GM19397 (cell line): ENCODE measurements around the gene OCRL.

ENCODE experiments used
- ATAC-seq: cut with Tn5 transposase; IDR thresholded peaks from one replicate; pipeline ENCODE4 v1.9.1; 2021; ENCODE audit warnings: mild to moderate bottlenecking, moderate library complexity; ENCODE audit not compliant: unreplicated experiment

OCRL gene

DNA sequence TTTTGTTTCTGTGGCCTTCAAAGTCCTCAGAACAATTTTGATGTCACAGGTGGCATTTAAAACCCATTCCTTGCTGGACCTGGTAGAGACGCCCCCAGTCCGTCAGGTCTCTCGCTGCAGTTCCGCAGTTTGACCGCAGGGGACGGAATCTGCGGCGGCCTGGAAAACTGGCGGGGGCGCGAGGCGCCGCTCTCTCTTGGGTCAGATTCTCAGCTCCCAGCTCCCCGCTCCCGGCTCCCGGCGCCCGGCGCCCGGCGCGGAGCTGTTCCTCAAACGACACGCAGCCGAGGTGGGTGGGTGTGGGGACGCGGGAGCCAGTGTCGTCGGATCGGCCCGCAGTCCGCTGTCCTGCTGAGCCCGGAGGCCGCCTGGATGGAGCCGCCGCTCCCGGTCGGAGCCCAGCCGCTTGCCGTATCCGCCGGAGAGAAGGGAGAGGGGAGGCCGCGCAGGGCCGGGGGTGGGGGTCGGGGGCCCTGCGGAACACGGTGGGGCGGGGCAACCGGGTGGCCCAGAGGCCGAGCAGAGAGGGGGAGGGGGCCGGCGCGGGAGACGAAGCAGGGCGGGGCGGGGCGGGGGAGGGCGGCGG, at the start of gene OCRL:
Gene OCRL, plus strand, starts transcription at position 192 of the 586 bp plus-strand sequence. Its CDS starts 181 bp downstream, at position 373.
- ATAC-seq: peak; percentile 99

GRCh38 chrX:129490330-129490729, 49.7 kb upstream of the OCRL start:
- no peak for ATAC-seq

GRCh38 chrX:129493643-129494042, 46.4 kb upstream of the OCRL start:
- no peak for ATAC-seq

GRCh38 chrX:129494887-129495286, 45.2 kb upstream of the OCRL start:
- no peak for ATAC-seq

GRCh38 chrX:129495900-129496299, 44.2 kb upstream of the OCRL start:
- no peak for ATAC-seq

- ATAC-seq: no peak
Observed at GRCh38 chrX:129496625-129497024, 43.4 kb upstream of the OCRL start.

DNA sequence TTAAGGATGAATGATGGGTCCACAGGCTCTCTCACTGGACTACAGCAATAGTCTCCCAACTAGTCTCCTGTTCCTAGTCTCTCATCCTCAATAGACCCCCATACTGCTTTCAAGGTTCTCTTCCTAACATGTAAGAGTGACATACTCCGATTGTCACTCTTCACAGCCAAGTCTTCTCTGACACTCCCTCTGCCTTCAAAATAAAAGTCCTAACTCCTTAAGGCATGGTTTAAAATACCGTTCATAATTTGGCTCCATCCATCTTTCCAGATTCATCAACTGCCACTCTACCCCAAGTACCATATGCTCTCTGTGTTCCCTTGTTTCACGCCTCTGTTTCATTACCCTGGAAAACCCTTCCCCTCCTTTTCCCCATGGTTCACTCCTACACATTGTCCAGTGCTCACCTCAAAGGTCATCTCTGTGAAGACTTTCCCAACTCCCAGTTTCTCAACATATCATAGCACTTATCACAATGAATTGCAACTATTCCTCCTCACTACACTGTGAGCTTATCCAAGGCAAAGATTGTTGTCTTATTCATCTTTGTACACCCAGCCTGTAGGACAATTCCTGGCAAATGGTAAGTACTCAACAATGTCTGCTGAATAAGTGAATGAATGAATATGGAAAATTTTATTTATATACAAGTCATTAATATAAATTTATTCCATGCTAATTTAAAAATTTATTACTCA, 42.8 kb upstream of the OCRL start:
- ATAC-seq: no peak

GRCh38 chrX:129510331-129510730, 29.7 kb upstream of the OCRL start:
- no peak for ATAC-seq

GRCh38 chrX:129511689-129512088, 28.4 kb upstream of the OCRL start:
- no peak for ATAC-seq

DNA sequence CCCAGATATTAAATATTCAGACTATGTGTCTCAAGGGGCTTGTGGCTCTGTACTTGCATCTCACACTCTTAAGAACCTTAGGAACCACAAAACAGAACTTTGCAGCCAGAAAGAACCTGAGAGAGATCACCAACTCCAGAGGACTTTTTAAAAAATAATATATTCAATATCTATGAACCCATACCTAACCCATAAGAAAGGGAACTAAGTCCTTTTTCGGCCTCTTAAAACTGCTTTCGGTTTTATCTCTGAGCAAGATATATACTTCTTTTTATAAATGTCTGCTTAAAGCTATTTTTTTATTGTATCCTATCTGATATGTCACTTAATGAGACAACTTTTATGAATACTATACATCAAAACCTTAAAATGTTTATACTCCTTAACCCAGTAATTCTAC, 27.6 kb upstream of the OCRL start:
- no peak for ATAC-seq

GRCh38 chrX:129516402-129516801, 23.7 kb upstream of the OCRL start:
- no peak for ATAC-seq

DNA sequence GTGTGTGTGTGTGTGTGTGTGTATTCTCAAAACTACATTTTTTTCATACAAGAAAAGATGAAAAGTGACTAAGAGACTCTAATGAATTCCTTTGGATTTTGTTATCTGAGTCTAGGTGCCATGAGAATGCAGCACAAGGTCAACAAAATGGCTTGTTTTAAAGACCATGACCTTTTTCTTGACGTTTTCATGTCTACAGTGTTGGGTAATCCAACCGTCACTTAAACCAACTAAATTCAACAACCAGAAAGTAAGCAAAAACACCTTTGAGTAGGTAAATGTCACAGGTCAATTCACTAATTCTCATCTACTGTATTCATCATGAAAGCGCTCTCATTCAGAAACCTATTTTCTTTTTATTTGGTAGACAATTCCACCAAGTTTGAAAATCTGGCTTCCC, 19.9 kb upstream of the OCRL start:
- no peak for ATAC-seq

- ATAC-seq: no peak
Observed at GRCh38 chrX:129522184-129523078, 17.6 kb upstream of the OCRL start.

GRCh38 chrX:129523079-129523911, 16.8 kb upstream of the OCRL start, which contains the start of gene SMARCA1:
SMARCA1 (minus strand) TSS chrX:129523490; CDS start chrX:129523370, 120 bp downstream.
- ATAC-seq: no peak

- no peak for ATAC-seq
Observed at GRCh38 chrX:129524250-129524850, 15.7 kb upstream of the OCRL start.

GRCh38 chrX:129525162-129525561, 14.9 kb upstream of the OCRL start:
- no peak for ATAC-seq

- no peak for ATAC-seq
Observed at GRCh38 chrX:129525896-129526295, 14.2 kb upstream of the OCRL start.

DNA sequence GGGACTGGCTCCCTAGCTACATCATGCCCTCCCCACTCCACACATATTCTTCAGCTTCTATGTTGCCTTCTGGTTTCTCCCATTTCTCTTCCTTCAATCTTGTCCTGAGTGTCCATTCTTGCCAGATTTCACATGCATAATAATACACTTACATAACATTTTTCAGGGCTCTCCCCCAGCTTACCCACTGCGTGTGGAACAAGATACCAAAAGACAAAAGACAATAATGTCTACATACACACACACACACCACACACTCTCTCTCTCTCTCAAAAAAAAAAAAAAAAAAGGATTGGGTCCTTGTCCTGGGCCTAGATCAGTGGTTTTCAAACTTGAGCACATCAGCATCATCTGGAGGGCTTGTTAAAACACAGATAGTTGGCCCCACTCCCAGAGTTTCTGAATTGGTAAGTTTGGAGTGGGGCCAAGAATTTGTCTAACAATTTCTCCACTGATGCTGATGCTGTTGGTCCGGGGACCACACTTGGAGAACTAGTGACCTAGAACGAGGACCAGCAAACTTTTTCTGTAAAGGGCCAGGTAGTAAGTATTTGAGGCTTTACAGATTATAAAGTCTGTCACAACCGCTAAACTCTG, 10.3 kb upstream of the OCRL start:
- ATAC-seq: no peak

DNA sequence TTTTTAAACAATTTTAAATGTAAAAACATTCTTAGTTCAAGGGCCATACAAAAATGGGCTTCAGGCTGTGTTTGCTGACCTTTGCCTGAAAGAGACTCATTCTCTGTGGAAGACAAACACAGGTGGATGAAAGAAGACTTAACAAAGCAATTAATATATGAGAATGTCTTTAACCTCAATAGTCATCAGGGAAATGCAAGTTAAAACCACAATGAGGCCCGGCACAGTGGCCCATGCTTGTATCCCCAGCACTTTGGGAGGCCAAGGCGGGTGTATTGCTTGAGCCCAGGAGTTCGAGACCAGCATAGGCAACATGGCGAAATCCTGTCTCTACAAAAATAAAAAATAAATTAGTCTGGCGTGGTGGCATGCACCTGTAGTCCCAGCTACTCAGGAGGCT, 9.6 kb upstream of the OCRL start:
- ATAC-seq: no peak

DNA sequence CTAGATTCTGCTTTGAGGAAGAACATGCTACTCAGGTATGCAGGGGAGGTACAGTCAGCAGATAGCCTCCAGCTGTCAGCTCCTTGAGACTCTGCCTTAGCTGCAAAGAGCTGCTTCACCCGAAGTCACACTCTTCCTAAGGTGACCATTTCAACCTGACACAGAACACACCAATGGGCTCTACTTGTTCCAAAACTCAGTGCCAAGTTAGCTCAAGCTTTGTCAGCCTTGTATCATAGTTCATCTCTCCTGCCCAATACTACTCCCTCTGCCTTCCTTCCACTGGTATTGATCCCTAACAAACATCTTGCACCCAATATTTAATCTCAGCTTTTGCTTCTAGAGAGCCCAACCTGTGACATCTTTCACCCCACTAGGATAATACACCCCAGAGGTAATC, 8.9 kb upstream of the OCRL start:
- ATAC-seq: no peak
